Measurements from ENCODE around the gene HEATR5A.
A peak's percentile ranks its signal among the peaks of the same experiment; 100 is the strongest.

HEATR5A gene

DNA sequence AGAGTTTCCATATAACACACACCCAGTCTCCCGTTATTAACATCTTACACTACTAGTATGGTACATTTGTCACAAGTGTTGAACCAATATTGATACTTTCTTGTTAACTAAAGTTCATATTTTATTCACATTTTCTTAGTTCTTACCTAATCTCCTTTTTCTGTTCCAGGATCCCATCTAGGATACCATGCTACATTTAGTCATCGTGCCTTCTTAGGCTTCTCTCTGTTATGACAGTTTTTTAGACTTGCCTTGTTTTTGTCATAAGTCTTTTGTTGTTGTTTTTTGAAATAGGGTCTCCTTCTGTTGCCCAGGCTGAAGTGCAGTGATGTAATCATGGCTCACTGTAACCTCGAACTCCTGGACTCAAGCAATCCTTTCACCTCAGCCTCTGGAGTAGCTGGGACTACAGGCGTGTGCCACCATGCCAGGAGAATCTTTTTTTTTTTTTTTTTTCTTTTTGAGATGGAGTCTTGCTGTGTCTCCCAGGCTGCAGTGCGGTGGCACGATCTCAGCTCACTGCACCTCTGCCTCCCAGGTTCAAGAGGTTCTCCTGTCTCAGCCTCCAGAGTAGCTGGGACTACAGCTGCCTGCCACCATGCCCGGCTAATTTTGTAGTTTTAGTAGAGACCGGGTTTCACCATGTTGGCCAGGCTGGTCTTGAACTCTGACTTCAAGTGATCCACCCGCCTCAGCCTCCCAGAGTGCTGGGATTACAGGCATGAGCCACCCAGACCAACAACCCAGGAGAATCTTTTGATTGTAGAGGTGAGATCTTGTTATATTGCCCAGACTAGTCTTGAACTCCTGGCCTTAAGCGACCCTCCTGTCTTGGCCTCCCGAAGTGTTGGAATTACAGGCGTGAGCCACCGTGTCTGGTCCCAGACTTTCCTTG lies 153.7 kb downstream of the HEATR5A start:
- Histone ChIP-seq H3K36me3 (ENCODE audit: control insufficient read depth, insufficient read depth, low read length) (no peaks in the 10 kb centered on the region), H3K27ac (ENCODE audit: low read depth, low read length) (no peak overlapping the region), H3K79me2 (ENCODE audit: control insufficient read depth, insufficient read depth, low read length) (no peaks in the 10 kb centered on the region), H4K8ac (ENCODE audit: low read depth, low read length) (no peak overlapping the region), H2BK5ac (ENCODE audit: low read length) (no peak overlapping the region), H4K5ac (ENCODE audit: low read length) (no peak overlapping the region), H3K27me3 (ENCODE audit: insufficient read depth, low read length, poor library complexity) (no peaks in the 10 kb centered on the region), H3K79me1 (ENCODE audit: low read length) (no peaks in the 10 kb centered on the region), H2BK120ac (ENCODE audit: low read depth, low read length) (no peak overlapping the region), H3K4me2 (ENCODE audit: low read length) (no peak overlapping the region), H2BK15ac (replicated peaks; ENCODE audit: low read depth) (no peak overlapping the region), H3K23ac (ENCODE audit: low read length) (no peak overlapping the region), H3K9ac (ENCODE audit: low read length) (no peak overlapping the region), H3K18ac (ENCODE audit: low read length) (no peak overlapping the region), H3K4me3 (ENCODE audit: low read length) (no peak overlapping the region), H2AK5ac (ENCODE audit: low read length) (no peak overlapping the region), H3K4ac (ENCODE audit: low read depth, low read length) (no peak overlapping the region), H3K56ac (ENCODE audit: low read length) (no peak overlapping the region), H3K4me1 (ENCODE audit: control insufficient read depth, low read depth, low read length) (peaks cover 2% of the 10 kb centered on the region)
- no CpG with 5 or more reads among the region's 13 CpGs for WGBS (ENCODE audit: extremely low coverage, insufficient coverage, low lambda C conversion rate)
- no peak for DNase-seq

DNA sequence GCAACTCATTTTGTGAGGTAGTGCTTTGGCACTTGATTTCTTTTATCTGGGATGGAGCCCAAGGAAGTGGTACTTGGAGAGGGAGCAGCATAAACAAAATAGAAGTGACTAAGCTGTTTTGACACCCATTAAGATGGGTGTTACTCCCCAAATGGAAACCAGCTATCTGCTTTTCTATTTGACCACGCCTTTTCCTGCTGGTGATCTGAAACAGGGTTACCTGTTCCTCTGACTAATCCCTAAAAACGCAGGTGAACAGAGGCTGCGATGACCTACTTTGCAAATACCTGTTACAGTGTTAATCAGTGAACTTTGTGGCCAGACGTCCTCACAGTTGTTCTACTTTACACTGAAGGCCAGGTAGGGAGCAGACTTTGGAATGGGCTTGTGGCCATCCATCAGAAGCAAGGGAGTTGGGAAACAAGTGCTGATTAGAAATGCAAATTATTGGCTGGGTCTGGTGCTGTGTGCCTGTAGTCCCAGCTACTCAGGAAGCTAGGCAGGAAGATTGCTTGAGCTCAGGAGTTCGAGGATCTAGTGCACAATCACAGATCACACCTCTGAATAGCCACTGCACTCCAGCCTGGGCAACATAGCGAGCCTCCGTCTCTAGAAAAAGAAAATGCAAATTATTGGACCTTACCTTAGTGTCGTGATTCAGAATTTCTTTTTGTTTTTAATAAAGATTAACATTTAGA lies 154.5 kb downstream of the HEATR5A start:
- Histone ChIP-seq H3K79me1 (ENCODE audit: low read length) (no peaks in the 10 kb centered on the region), H3K9ac (ENCODE audit: low read length) (no peak overlapping the region), H3K27ac (ENCODE audit: low read depth, low read length) (no peak overlapping the region), H3K4me1 (ENCODE audit: control insufficient read depth, low read depth, low read length) (peaks cover 2% of the 10 kb centered on the region), H3K56ac (ENCODE audit: low read length) (no peak overlapping the region), H4K5ac (ENCODE audit: low read length) (no peak overlapping the region), H3K4ac (ENCODE audit: low read depth, low read length) (no peak overlapping the region), H2BK15ac (replicated peaks; ENCODE audit: low read depth) (no peak overlapping the region), H4K8ac (ENCODE audit: low read depth, low read length) (no peak overlapping the region), H3K79me2 (ENCODE audit: control insufficient read depth, insufficient read depth, low read length) (no peaks in the 10 kb centered on the region), H2BK120ac (ENCODE audit: low read depth, low read length) (no peak overlapping the region), H3K18ac (ENCODE audit: low read length) (no peak overlapping the region), H3K27me3 (ENCODE audit: insufficient read depth, low read length, poor library complexity) (no peaks in the 10 kb centered on the region), H3K23ac (ENCODE audit: low read length) (no peak overlapping the region), H2BK5ac (ENCODE audit: low read length) (no peak overlapping the region), H3K4me2 (ENCODE audit: low read length) (no peak overlapping the region), H3K4me3 (ENCODE audit: low read length) (no peak overlapping the region), H3K36me3 (ENCODE audit: control insufficient read depth, insufficient read depth, low read length) (no peaks in the 10 kb centered on the region), H2AK5ac (ENCODE audit: low read length) (no peak overlapping the region)
- no CpG with 5 or more reads among the region's 8 CpGs for WGBS (ENCODE audit: extremely low coverage, insufficient coverage, low lambda C conversion rate)
- DNase-seq, result no peak

DNA sequence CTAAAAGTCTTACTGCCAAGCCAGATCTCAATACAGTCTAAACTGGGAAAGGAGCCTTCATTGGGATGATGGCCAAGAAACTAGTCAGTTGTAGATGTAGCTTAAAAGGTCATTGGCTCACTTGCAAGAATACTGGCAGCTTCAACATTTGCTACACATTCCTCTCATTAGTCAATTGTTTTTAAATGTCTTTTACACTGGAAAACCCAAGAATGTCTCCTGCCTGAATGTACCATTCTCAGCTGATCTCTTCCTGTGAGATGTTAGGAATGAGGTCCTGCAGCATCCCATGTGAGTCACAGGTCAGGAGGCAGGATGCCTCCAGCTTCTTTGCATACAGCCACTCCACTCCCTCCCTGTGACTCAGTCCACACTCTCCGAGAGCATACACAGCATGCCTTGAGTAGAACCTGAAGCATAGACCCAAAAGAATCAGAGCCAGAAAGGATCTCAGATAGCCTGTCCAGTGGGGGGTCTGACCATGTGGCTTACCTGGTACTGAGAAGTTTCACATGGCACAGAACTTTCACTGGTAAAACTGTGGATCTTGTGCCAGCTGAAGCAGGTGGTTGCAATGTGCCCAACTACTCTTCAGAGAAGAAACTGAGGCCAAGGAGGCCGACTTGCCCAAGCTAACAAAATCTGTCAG lies 156.7 kb downstream of the HEATR5A start:
- Histone ChIP-seq H3K79me1 (ENCODE audit: low read length) (no peaks in the 10 kb centered on the region), H2AK5ac (ENCODE audit: low read length) (no peak overlapping the region), H4K5ac (ENCODE audit: low read length) (no peak overlapping the region), H2BK15ac (replicated peaks; ENCODE audit: low read depth) (no peak overlapping the region), H4K8ac (ENCODE audit: low read depth, low read length) (no peak overlapping the region), H3K4me1 (ENCODE audit: control insufficient read depth, low read depth, low read length) (peaks cover 2% of the 10 kb centered on the region), H3K23ac (ENCODE audit: low read length) (no peak overlapping the region), H3K56ac (ENCODE audit: low read length) (no peak overlapping the region), H3K27me3 (ENCODE audit: insufficient read depth, low read length, poor library complexity) (no peaks in the 10 kb centered on the region), H3K4me2 (ENCODE audit: low read length) (no peak overlapping the region), H3K79me2 (ENCODE audit: control insufficient read depth, insufficient read depth, low read length) (no peaks in the 10 kb centered on the region), H2BK120ac (ENCODE audit: low read depth, low read length) (no peak overlapping the region), H3K27ac (ENCODE audit: low read depth, low read length) (no peak overlapping the region), H3K18ac (ENCODE audit: low read length) (no peak overlapping the region), H3K4me3 (ENCODE audit: low read length) (no peak overlapping the region), H3K9ac (ENCODE audit: low read length) (no peak overlapping the region), H2BK5ac (ENCODE audit: low read length) (no peak overlapping the region), H3K36me3 (ENCODE audit: control insufficient read depth, insufficient read depth, low read length) (no peaks in the 10 kb centered on the region), H3K4ac (ENCODE audit: low read depth, low read length) (no peak overlapping the region)
- DNase-seq, result peak; percentile 92
- WGBS (ENCODE audit: extremely low coverage, insufficient coverage, low lambda C conversion rate), result no CpG with 5 or more reads among the region's 2 CpGs

DNA sequence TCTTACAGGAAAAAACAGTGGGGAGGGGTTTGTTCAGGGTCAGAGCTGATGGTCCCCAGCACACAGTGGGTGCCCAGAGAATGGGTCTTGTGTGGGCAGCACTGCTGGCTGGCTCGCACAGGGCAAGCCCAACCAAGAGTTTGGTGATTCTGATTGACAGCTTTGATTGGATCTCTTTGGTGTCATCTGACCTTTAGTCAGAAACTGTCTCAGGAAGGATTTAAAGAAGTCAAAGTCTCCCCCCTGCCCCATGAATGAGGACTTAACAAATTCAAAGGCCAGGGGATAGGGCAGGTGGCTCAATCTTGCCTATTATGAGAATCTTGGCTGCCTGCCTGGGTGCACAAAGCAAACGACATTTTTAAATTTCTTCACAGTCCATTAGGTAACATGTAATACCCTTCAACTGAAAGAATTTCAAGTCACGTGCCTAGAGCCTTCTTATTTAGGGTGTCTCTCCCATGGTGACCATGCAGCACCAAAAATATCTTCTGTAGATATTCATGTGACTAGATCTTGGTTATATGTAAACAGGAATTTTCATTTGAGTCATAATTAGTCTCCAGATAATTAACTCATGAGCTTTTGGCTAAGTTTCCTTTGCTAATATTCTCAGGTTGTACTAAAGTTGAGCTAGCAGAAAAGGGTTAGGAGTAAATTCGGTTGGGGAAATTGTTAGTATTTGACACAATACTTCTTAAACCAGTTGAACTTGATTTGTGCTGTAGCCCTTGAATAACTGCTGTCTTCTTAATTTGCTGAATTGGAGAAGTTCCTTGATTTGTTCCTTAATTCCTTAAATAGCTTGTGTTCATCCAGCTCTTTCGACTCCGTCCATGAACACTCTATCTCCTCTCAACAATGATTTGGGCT lies 158.3 kb downstream of the HEATR5A start:
- Histone ChIP-seq H2BK5ac (ENCODE audit: low read length) (no peak overlapping the region), H3K4me3 (ENCODE audit: low read length) (no peak overlapping the region), H3K79me2 (ENCODE audit: control insufficient read depth, insufficient read depth, low read length) (no peaks in the 10 kb centered on the region), H3K27ac (ENCODE audit: low read depth, low read length) (no peak overlapping the region), H3K23ac (ENCODE audit: low read length) (no peak overlapping the region), H3K56ac (ENCODE audit: low read length) (no peak overlapping the region), H4K8ac (ENCODE audit: low read depth, low read length) (no peak overlapping the region), H3K9ac (ENCODE audit: low read length) (no peak overlapping the region), H3K79me1 (ENCODE audit: low read length) (no peaks in the 10 kb centered on the region), H3K18ac (ENCODE audit: low read length) (no peak overlapping the region), H3K36me3 (ENCODE audit: control insufficient read depth, insufficient read depth, low read length) (no peaks in the 10 kb centered on the region), H3K27me3 (ENCODE audit: insufficient read depth, low read length, poor library complexity) (no peaks in the 10 kb centered on the region), H2BK15ac (replicated peaks; ENCODE audit: low read depth) (no peak overlapping the region), H3K4ac (ENCODE audit: low read depth, low read length) (no peak overlapping the region), H2AK5ac (ENCODE audit: low read length) (no peak overlapping the region), H3K4me2 (ENCODE audit: low read length) (no peak overlapping the region), H4K5ac (ENCODE audit: low read length) (no peak overlapping the region), H2BK120ac (ENCODE audit: low read depth, low read length) (no peak overlapping the region), H3K4me1 (ENCODE audit: control insufficient read depth, low read depth, low read length) (peaks cover 2% of the 10 kb centered on the region)
- DNase-seq, result no peak
- no CpG with 5 or more reads among the region's 6 CpGs for WGBS (ENCODE audit: extremely low coverage, insufficient coverage, low lambda C conversion rate)

DNA sequence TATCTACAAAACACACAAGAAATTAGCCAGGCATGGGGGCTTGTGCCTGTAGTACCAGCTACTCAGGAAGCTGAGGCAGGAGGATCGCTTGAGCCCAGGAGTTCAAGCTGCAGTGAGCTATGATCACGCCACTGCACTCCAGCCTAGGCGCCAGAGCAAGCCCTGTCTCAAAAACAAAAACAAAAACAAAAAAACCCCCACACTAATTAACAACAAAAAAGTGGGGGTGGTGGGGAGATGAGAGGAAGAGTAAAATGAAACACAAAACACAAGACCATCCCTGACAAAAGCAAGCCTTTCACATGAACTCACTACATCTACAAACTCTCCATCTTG lies 158.9 kb downstream of the HEATR5A start:
- H3K36me3 ChIP-seq (ENCODE audit: control insufficient read depth, insufficient read depth, low read length), result no peaks in the 10 kb centered on the region
- no peak overlapping the region for H2BK120ac ChIP-seq (ENCODE audit: low read depth, low read length)
- H3K23ac ChIP-seq (ENCODE audit: low read length), result no peak overlapping the region
- no peak overlapping the region for H3K9ac ChIP-seq (ENCODE audit: low read length)
- no peak overlapping the region for H2BK5ac ChIP-seq (ENCODE audit: low read length)
- no peak overlapping the region for H3K4me3 ChIP-seq (ENCODE audit: low read length)
- H4K8ac ChIP-seq (ENCODE audit: low read depth, low read length), result no peak overlapping the region
- H3K27ac ChIP-seq (ENCODE audit: low read depth, low read length), result no peak overlapping the region
- H2BK15ac ChIP-seq (replicated peaks; ENCODE audit: low read depth), result no peak overlapping the region
- H4K5ac ChIP-seq (ENCODE audit: low read length), result no peak overlapping the region
- H2AK5ac ChIP-seq (ENCODE audit: low read length), result no peak overlapping the region
- no peaks in the 10 kb centered on the region for H3K79me2 ChIP-seq (ENCODE audit: control insufficient read depth, insufficient read depth, low read length)
- H3K27me3 ChIP-seq (ENCODE audit: insufficient read depth, low read length, poor library complexity), result no peaks in the 10 kb centered on the region
- peaks cover 2% of the 10 kb centered on the region for H3K4me1 ChIP-seq (ENCODE audit: control insufficient read depth, low read depth, low read length)
- no peak overlapping the region for H3K56ac ChIP-seq (ENCODE audit: low read length)
- no peak overlapping the region for H3K4ac ChIP-seq (ENCODE audit: low read depth, low read length)
- no peak overlapping the region for H3K4me2 ChIP-seq (ENCODE audit: low read length)
- no CpG with 5 or more reads among the region's 3 CpGs for WGBS (ENCODE audit: extremely low coverage, insufficient coverage, low lambda C conversion rate)
- DNase-seq, result no peak
- H3K18ac ChIP-seq (ENCODE audit: low read length), result no peak overlapping the region
- no peaks in the 10 kb centered on the region for H3K79me1 ChIP-seq (ENCODE audit: low read length)

Measured in mesendoderm (in vitro differentiated cells).